Measurements from ENCODE around the gene FAM168A.
A peak's percentile ranks its signal among the peaks of the same experiment; 100 is the strongest.

Gene FAM168A

GRCh38 chr11:73420136-73420535 lies 177.8 kb downstream of the FAM168A start:
- H3K27ac Mint-ChIP-seq = peak overlapping the region; percentile 75
- no peak for DNase-seq (ENCODE audit: low spot score in 2 of 2)
- H3K27me3 Mint-ChIP-seq = no peaks in the 10 kb centered on the region
- peaks cover 20% of the 10 kb centered on the region for H3K36me3 Mint-ChIP-seq
- ATAC-seq (ENCODE audit: low read depth) = no peak
- H3K4me3 Mint-ChIP-seq = no peak overlapping the region
- H3K4me1 Mint-ChIP-seq = peaks cover 5% of the 10 kb centered on the region
- H3K9me3 Mint-ChIP-seq = peaks cover 2% of the 10 kb centered on the region

- Mint-ChIP-seq H3K27me3 (no peaks in the 10 kb centered on the region), H3K4me1 (peaks cover 3% of the 10 kb centered on the region), H3K27ac (no peak overlapping the region), H3K4me3 (no peak overlapping the region), H3K9me3 (peaks cover 2% of the 10 kb centered on the region), H3K36me3 (peaks cover 25% of the 10 kb centered on the region)
- no peak for DNase-seq (ENCODE audit: low spot score in 2 of 2)
- no peak for ATAC-seq (ENCODE audit: low read depth)
Observed at GRCh38 chr11:73416786-73417185, 181.1 kb downstream of the FAM168A start.

GRCh38 chr11:73415854-73416615 lies 181.9 kb downstream of the FAM168A start:
- ATAC-seq (ENCODE audit: low read depth) (no peak), DNase-seq (ENCODE audit: low spot score in 2 of 2) (no peak)
- Mint-ChIP-seq H3K4me1 (peaks cover 3% of the 10 kb centered on the region), H3K36me3 (peaks cover 25% of the 10 kb centered on the region), H3K27me3 (no peaks in the 10 kb centered on the region), H3K9me3 (peaks cover 2% of the 10 kb centered on the region), H3K27ac (peak overlapping the region; percentile 53), H3K4me3 (no peak overlapping the region)

GRCh38 chr11:73414977-73415651 lies 182.8 kb downstream of the FAM168A start:
- ATAC-seq (ENCODE audit: low read depth) = no peak
- no peak for DNase-seq (ENCODE audit: low spot score in 2 of 2)
- Mint-ChIP-seq H3K27ac (peak overlapping the region; percentile 53), H3K4me3 (no peak overlapping the region), H3K27me3 (no peaks in the 10 kb centered on the region), H3K4me1 (peaks cover 3% of the 10 kb centered on the region), H3K9me3 (peaks cover 2% of the 10 kb centered on the region), H3K36me3 (peaks cover 24% of the 10 kb centered on the region)

GRCh38 chr11:73413256-73413655 lies 184.7 kb downstream of the FAM168A start:
- H3K36me3 Mint-ChIP-seq = peaks cover 19% of the 10 kb centered on the region
- peaks cover 3% of the 10 kb centered on the region for H3K4me1 Mint-ChIP-seq
- DNase-seq (ENCODE audit: low spot score in 2 of 2) = no peak
- H3K4me3 Mint-ChIP-seq = no peak overlapping the region
- peak overlapping the region; percentile 3 for H3K27ac Mint-ChIP-seq
- ATAC-seq (ENCODE audit: low read depth) = no peak
- H3K9me3 Mint-ChIP-seq = peaks cover 2% of the 10 kb centered on the region
- no peaks in the 10 kb centered on the region for H3K27me3 Mint-ChIP-seq

- Mint-ChIP-seq H3K27ac (peak overlapping the region; percentile 6), H3K27me3 (no peaks in the 10 kb centered on the region), H3K36me3 (peaks cover 16% of the 10 kb centered on the region), H3K4me1 (peaks cover 3% of the 10 kb centered on the region), H3K9me3 (no peaks in the 10 kb centered on the region), H3K4me3 (no peak overlapping the region)
- DNase-seq (ENCODE audit: low spot score in 2 of 2) = no peak
- ATAC-seq (ENCODE audit: low read depth) = no peak
Observed at GRCh38 chr11:73412308-73412707, 185.6 kb downstream of the FAM168A start.

GRCh38 chr11:73411031-73411430 lies 186.9 kb downstream of the FAM168A start:
- H3K4me1 Mint-ChIP-seq = peaks cover 3% of the 10 kb centered on the region
- H3K9me3 Mint-ChIP-seq = no peaks in the 10 kb centered on the region
- DNase-seq (ENCODE audit: low spot score in 2 of 2) (no peak), ATAC-seq (ENCODE audit: low read depth) (no peak)
- no peaks in the 10 kb centered on the region for H3K27me3 Mint-ChIP-seq
- peak overlapping the region; percentile 6 for H3K27ac Mint-ChIP-seq
- H3K4me3 Mint-ChIP-seq = no peak overlapping the region
- peaks cover 18% of the 10 kb centered on the region for H3K36me3 Mint-ChIP-seq

- ATAC-seq (ENCODE audit: low read depth) = no peak
- no peaks in the 10 kb centered on the region for H3K9me3 Mint-ChIP-seq
- peaks cover 3% of the 10 kb centered on the region for H3K4me1 Mint-ChIP-seq
- H3K36me3 Mint-ChIP-seq = peaks cover 18% of the 10 kb centered on the region
- no peak for DNase-seq (ENCODE audit: low spot score in 2 of 2)
- H3K27ac Mint-ChIP-seq = no peak overlapping the region
- no peak overlapping the region for H3K4me3 Mint-ChIP-seq
- H3K27me3 Mint-ChIP-seq = no peaks in the 10 kb centered on the region
Observed at GRCh38 chr11:73410627-73411026, 187.3 kb downstream of the FAM168A start.

GRCh38 chr11:73409431-73409830 lies 188.5 kb downstream of the FAM168A start:
- peak overlapping the region; percentile 14 for H3K27ac Mint-ChIP-seq
- no peaks in the 10 kb centered on the region for H3K9me3 Mint-ChIP-seq
- peaks cover 3% of the 10 kb centered on the region for H3K4me1 Mint-ChIP-seq

GRCh38 chr11:73406619-73407018 lies 191.3 kb downstream of the FAM168A start:
- Mint-ChIP-seq H3K4me3 (no peak overlapping the region), H3K9me3 (no peaks in the 10 kb centered on the region), H3K27ac (no peak overlapping the region), H3K36me3 (peaks cover 13% of the 10 kb centered on the region), H3K4me1 (no peaks in the 10 kb centered on the region), H3K27me3 (no peaks in the 10 kb centered on the region)
- ATAC-seq (ENCODE audit: low read depth) = no peak
- no peak for DNase-seq (ENCODE audit: low spot score in 2 of 2)

More at GRCh38 chr11:73409431-73409830, 188.5 kb downstream of the FAM168A start:
- no peak for DNase-seq (ENCODE audit: low spot score in 2 of 2)
- no peak for ATAC-seq (ENCODE audit: low read depth)
- Mint-ChIP-seq H3K36me3 (peaks cover 18% of the 10 kb centered on the region), H3K4me3 (no peak overlapping the region), H3K27me3 (no peaks in the 10 kb centered on the region)

GRCh38 chr11:73406131-73406530 lies 191.8 kb downstream of the FAM168A start:
- H3K36me3 Mint-ChIP-seq = peaks cover 13% of the 10 kb centered on the region
- H3K4me3 Mint-ChIP-seq = no peak overlapping the region
- H3K4me1 Mint-ChIP-seq = no peaks in the 10 kb centered on the region
- no peaks in the 10 kb centered on the region for H3K9me3 Mint-ChIP-seq
- ATAC-seq (ENCODE audit: low read depth) (no peak), DNase-seq (ENCODE audit: low spot score in 2 of 2) (no peak)
- H3K27me3 Mint-ChIP-seq = no peaks in the 10 kb centered on the region
- peak overlapping the region; percentile 55 for H3K27ac Mint-ChIP-seq

GRCh38 chr11:73405146-73405510 lies 192.8 kb downstream of the FAM168A start:
- H3K27ac Mint-ChIP-seq = no peak overlapping the region
- H3K36me3 Mint-ChIP-seq = peaks cover 13% of the 10 kb centered on the region
- no peaks in the 10 kb centered on the region for H3K9me3 Mint-ChIP-seq
- DNase-seq (ENCODE audit: low spot score in 2 of 2) (no peak), ATAC-seq (ENCODE audit: low read depth) (no peak)
- no peaks in the 10 kb centered on the region for H3K4me1 Mint-ChIP-seq
- no peaks in the 10 kb centered on the region for H3K27me3 Mint-ChIP-seq
- H3K4me3 Mint-ChIP-seq = no peak overlapping the region

GRCh38 chr11:73404506-73405145 lies 193.3 kb downstream of the FAM168A start:
- H3K27ac Mint-ChIP-seq = no peak overlapping the region
- no peaks in the 10 kb centered on the region for H3K27me3 Mint-ChIP-seq
- no peak for ATAC-seq (ENCODE audit: low read depth)

GRCh38 chr11:73404048-73404447 lies 193.9 kb downstream of the FAM168A start:
- no peak for ATAC-seq (ENCODE audit: low read depth)
- H3K27ac Mint-ChIP-seq = no peak overlapping the region

More at GRCh38 chr11:73404506-73405145, 193.3 kb downstream of the FAM168A start:
- H3K4me1 Mint-ChIP-seq = no peaks in the 10 kb centered on the region
- H3K9me3 Mint-ChIP-seq = no peaks in the 10 kb centered on the region
- no peak overlapping the region for H3K4me3 Mint-ChIP-seq
- DNase-seq (ENCODE audit: low spot score in 2 of 2) = no peak
- peaks cover 13% of the 10 kb centered on the region for H3K36me3 Mint-ChIP-seq

More at GRCh38 chr11:73404048-73404447, 193.9 kb downstream of the FAM168A start:
- no peaks in the 10 kb centered on the region for H3K27me3 Mint-ChIP-seq
- H3K36me3 Mint-ChIP-seq = peaks cover 10% of the 10 kb centered on the region
- no peaks in the 10 kb centered on the region for H3K4me1 Mint-ChIP-seq
- DNase-seq (ENCODE audit: low spot score in 2 of 2) = no peak
- H3K4me3 Mint-ChIP-seq = no peak overlapping the region
- no peaks in the 10 kb centered on the region for H3K9me3 Mint-ChIP-seq

All from memory B cell (primary cell).